Omental fat pad (tissue), 4 donors: ENCODE results near the gene BAHD1. TPM values are rescaled to one million over a fixed set of nuclear protein-coding genes. Genes with fewer than 3 reads are reported as not detected.
A peak's percentile ranks its signal among the peaks of the same experiment; 100 is the strongest.
"Not testable (repeated sequence)": the region's sequence is repeated elsewhere in the genome, so short reads cannot be mapped to it uniquely, and the experiment has no call there.

Source experiments
- ATAC-seq: fragments of 150-250 bp; one replicate; pipeline ENCODE4 v1.9.1; 2016; ENCODE audit warnings: mild to moderate bottlenecking, moderate library complexity; ENCODE audit not compliant: low FRiP score
- DNase-seq: peaks from one replicate; pipeline ENCODE4 v3.0.0-alpha.2; 2019; ENCODE audit warnings: low spot score
- total RNA-seq, 4 donors: library from RNA; depleted of rRNA; stranded (reverse); fragments of >200 nt; gene quantifications; one replicate each; pipeline ENCODE4 v1.1.0, GENCODE V29; 2016
- TF ChIP-seq, protein P1 (sequence below), 3 donors: fragments of 450-650 bp; IDR thresholded peaks; one replicate each; pipeline ENCODE4 v1.5.1; 2016 to 2017; ENCODE audit warnings: antibody characterized with exemption in 3 of 3, mild to moderate bottlenecking in 3 of 3, moderate library complexity in 2 of 3

Gene BAHD1
- total RNA-seq, 4 donors from 2014 or later = 9.7 to 17.4 (median 11.4) TPM

DNA sequence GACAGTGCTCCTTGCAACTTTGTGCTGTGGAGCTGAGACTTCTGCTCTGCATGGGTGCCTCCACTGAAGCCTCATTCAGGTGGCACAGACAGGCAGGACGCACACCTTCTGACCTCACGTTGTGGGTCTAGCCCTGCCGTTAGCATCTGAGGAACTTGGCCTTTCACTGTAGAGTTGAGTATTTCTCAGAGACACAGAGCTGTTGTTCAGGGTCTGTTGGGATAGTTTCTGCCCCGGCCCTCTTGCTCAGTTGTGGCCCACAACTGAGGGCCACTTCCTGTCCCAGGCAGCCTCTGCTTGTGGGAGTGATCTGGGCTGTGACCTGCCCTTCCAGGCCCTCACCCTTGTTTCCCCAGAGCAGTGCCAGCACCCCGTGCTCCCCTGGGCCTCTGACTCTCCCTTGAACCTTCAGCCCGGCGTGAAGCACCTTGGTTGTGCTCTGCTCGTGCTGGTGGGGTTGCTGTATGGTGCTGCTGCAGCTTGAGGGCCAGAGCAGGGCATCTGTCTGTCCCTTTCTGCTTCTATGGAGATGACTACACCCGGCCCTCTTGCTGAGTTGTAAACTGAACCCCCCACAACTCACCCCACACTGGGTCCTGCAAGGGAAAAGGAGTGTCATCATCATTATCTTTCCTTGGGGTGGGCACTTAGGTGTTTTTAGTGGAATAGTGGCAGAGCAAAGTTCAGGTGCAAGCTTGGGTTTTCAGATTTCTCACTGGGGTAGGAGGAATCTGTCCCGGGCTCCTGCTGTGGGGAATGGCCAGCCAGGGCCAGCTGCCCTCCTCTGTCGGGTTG, 11.7 kb downstream of the BAHD1 start:
- DNase-seq = no peak
- ATAC-seq = no peak
- TF ChIP-seq, protein P1, sequence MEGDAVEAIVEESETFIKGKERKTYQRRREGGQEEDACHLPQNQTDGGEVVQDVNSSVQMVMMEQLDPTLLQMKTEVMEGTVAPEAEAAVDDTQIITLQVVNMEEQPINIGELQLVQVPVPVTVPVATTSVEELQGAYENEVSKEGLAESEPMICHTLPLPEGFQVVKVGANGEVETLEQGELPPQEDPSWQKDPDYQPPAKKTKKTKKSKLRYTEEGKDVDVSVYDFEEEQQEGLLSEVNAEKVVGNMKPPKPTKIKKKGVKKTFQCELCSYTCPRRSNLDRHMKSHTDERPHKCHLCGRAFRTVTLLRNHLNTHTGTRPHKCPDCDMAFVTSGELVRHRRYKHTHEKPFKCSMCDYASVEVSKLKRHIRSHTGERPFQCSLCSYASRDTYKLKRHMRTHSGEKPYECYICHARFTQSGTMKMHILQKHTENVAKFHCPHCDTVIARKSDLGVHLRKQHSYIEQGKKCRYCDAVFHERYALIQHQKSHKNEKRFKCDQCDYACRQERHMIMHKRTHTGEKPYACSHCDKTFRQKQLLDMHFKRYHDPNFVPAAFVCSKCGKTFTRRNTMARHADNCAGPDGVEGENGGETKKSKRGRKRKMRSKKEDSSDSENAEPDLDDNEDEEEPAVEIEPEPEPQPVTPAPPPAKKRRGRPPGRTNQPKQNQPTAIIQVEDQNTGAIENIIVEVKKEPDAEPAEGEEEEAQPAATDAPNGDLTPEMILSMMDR (IDR thresholded peaks at IDR 0.05) = no peak

DNA sequence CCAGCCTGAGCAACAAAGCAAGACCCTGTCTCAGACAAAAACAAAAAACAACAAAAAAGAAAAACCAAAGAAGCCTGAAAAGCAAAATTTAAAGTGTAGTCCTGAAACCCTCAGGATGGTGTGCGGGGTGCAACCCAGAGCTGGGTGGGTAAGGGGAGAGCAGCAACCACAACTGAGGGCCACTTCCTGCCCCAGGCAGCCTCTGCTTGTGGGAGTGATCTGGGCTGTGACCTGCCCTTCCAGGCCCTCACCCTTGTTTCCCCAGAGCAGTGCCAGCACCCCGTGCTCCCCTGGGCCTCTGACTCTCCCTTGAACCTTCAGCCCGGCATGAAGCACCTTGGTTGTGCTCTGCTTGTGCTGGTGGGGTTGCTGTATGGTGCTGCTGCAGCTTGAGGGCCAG, 13.2 kb downstream of the BAHD1 start:
- ATAC-seq, DNase-seq: not testable (repeated sequence)

DNA sequence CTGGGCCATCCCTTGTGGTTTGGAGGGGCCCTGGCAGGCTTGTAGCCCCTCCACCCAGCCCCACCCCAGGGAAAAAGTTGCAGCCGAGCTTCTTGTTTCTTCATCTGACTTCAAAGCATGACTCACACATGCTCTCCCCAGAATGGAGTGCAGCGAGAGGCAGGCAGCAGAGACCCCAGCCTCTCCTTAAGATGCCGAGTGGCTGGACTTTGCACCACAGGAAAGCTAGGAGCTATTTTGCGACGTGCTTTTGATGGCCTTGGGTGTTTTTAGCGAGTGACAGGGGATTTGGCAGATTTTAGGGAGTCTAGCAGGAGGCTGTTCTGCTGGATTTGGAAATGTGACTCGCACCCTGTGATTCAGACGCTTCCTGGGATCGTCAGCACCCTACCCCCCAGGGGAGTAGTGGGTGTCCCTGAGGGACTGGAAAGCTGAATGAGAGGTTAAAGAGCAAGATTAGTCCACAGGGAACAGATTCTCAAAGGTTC, 14.2 kb downstream of the BAHD1 start:
- ATAC-seq = peak; percentile 46
- DNase-seq = no peak

DNA sequence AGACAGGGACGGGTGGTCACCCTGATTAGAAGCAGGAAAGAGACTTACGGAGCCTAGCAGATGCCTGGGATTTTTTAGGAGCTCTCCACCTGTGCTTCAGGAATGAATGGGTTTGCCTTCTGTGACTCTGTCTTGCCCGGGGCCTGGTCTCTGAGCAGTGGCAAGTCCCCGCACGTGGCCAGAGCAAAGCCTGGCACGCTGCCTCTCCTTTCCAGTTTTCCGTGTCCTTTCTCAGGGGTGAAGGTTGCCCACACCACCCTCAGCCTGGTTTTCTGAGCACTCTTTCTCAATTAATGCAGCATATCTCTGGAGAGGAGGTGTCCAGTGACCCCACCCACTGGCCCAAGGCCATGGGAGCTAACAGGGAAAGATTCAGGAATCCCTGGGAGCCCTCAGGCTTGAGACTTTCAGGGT, 15.6 kb downstream of the BAHD1 start:
- TF ChIP-seq, protein P1 (IDR thresholded peaks at IDR 0.05) = no peak
- DNase-seq (no peak), ATAC-seq (no peak)

More for the DNA sequence above, 14.2 kb downstream of the BAHD1 start:
- TF ChIP-seq, protein P1 (IDR thresholded peaks at IDR 0.05) = no peak

DNA sequence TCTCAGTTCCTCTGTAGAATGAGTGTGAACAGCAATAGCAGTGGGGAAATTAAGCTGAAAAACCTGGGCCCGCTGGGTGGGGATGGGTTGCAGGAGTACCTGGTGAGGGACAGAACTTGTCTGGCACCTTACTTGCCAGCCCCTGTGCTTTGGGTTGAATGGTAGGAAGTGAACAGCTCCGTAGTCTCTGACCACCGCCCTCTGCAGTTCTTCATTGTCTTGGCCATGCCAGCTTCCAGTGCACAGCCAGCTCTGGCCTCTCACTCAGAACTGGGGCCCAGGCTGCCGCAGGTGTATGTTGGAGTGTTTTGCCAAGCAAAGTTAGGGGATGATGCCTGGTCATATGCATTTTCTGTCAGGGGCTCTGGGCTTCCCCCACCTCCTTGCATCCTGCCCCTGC, 16.0 kb downstream of the BAHD1 start:
- ATAC-seq (no peak), DNase-seq (no peak)
- TF ChIP-seq, protein P1 (IDR thresholded peaks at IDR 0.05) = no peak

DNA sequence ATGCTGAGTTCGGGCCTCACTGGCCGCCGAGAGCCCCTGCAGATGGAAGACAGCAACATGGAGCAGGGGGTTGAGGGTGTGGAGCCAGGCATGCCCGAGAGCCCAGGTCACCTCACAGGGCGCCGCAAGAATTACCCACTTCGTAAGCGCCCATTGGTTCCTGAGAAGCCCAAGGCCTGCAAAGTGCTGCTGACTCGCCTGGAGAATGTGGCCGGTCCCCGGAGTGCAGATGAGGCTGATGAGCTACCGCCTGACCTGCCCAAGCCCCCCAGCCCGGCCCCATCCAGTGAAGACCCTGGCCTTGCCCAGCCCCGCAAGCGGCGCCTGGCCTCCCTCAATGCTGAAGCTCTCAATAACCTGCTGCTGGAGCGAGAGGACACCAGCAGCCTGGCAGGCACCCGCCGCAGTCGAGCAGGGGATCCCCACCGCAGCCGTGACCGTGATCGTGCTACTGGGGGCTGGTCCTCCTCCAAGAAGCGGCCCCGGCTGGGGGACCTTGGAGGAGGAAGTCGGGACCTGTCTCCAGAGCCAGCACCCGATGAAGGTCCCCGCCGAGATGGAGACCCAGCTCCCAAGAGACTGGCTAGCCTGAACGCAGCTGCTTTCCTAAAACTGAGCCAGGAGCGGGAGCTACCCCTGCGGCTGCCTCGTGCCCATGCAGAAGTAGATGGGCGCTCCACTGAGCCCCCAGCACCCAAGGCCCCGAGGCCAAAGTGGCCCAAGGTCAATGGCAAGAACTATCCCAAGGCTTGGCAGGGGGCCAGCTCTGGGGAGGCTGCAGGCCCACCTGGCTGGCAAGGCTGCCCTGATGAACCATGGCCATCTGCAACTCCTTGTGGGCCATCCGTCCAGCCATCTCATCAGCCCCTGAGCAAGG, 18.0 kb downstream of the BAHD1 start:
- no peak for DNase-seq
- TF ChIP-seq, protein P1 (IDR thresholded peaks at IDR 0.05) = no peak

DNA sequence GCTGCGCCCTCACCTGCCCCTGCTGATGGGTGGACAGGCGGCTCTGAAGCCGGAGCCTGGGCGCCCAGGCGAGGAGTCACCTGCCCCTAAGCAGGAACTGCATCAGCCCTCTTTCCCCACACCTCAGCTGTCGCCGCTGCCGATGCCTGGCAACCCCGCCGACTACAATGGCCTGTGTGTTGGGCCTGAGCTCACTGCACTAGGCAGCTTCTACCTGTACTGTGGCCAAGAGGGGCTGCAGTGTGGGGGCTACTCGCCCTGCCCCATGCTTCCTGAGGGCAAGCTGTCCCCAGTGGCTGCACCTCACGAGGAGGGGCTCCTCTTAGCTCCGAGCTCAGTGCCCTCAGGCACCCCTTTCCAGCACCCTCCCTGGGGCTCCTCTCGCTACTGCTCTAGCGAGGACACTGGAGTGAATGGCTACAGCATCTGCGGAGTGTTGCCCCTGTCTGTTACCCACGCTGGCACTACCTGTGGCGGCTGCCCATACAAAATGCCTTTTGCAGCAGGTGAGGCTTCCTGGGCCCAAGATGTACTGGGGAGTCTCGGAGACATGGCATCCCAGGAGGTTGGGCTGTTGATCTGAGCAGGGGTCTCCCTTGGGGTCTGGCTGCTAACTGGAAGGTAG, 18.8 kb downstream of the BAHD1 start:
- DNase-seq (no peak), ATAC-seq (no peak)
- TF ChIP-seq, protein P1 (IDR thresholded peaks at IDR 0.05) = no peak

More for the DNA sequence above, 18.0 kb downstream of the BAHD1 start:
- no peak for ATAC-seq
